Stimulated activated CD8-positive, alpha-beta memory T cell treated with anti-CD3 and anti-CD28 coated beads, Interleukin-4, amount 100 ng/mL, for 4 hours (primary cell): ENCODE results near the gene PMFBP1.

Source experiments
- DNase-seq, 2 donors: peaks; one replicate each; pipeline ENCODE4 v3.0.0-alpha.2; 2020; ENCODE audit warnings: low read depth in 2 of 2, low spot score in 1 of 2

The PMFBP1 gene

GRCh38 chr16:72131036-72131435 lies 40.9 kb downstream of the PMFBP1 start:
- no peak for DNase-seq

- DNase-seq, result no peak
These were observed 41.8 kb downstream of the PMFBP1 start for GRCh38 chr16:72129976-72130656.

- no peak for DNase-seq
These were observed 43.3 kb downstream of the PMFBP1 start for GRCh38 chr16:72128701-72129100.

- DNase-seq, result no peak
These were observed 45.6 kb downstream of the PMFBP1 start for GRCh38 chr16:72126429-72126765.

- DNase-seq, result no peak
These were observed 46.1 kb downstream of the PMFBP1 start for GRCh38 chr16:72125635-72126428.

GRCh38 chr16:72124761-72125634 lies 47.0 kb downstream of the PMFBP1 start:
- peak; percentile 7 to 13 for DNase-seq

- no peak for DNase-seq
These were observed 47.8 kb downstream of the PMFBP1 start for GRCh38 chr16:72124148-72124547.

GRCh38 chr16:72123426-72123825 lies 48.5 kb downstream of the PMFBP1 start:
- DNase-seq, result no peak

GRCh38 chr16:72122916-72123315 lies 49.0 kb downstream of the PMFBP1 start:
- no peak for DNase-seq

- DNase-seq, result no peak
These were observed 49.6 kb downstream of the PMFBP1 start for GRCh38 chr16:72122308-72122707.

GRCh38 chr16:72120026-72120425 lies 51.9 kb downstream of the PMFBP1 start:
- no peak for DNase-seq

GRCh38 chr16:72113616-72113945 lies 58.4 kb downstream of the PMFBP1 start:
- DNase-seq, result no peak

- DNase-seq, result no peak
These were observed 58.9 kb downstream of the PMFBP1 start for GRCh38 chr16:72112906-72113615.

GRCh38 chr16:72112452-72112792 lies 59.5 kb downstream of the PMFBP1 start:
- DNase-seq, result no peak

- DNase-seq, result no peak
These were observed 60.1 kb downstream of the PMFBP1 start for GRCh38 chr16:72111657-72112451.

GRCh38 chr16:72110662-72111615 lies 61.0 kb downstream of the PMFBP1 start:
- DNase-seq, result no peak

GRCh38 chr16:72109966-72110530 lies 61.9 kb downstream of the PMFBP1 start:
- DNase-seq, result no peak

GRCh38 chr16:72109300-72109699 lies 62.7 kb downstream of the PMFBP1 start:
- DNase-seq, result no peak
